ENCODE data around the gene GABRG3.
A peak's percentile ranks its signal among the peaks of the same experiment; 100 is the strongest.

The GABRG3 gene

GRCh38 chr15:27057904-27058645 lies 87.1 kb downstream of the GABRG3 start (continued):
- TF ChIP-seq CSRNP3 (CRISPR knock-in tag; IDR thresholded peaks at IDR 0.05) (no peak), OSR1 (CRISPR knock-in tag; IDR thresholded peaks at IDR 0.05) (no peak), ZNF70 (CRISPR knock-in tag; IDR thresholded peaks at IDR 0.05) (no peak)

GRCh38 chr15:27058939-27059338 lies 88.0 kb downstream of the GABRG3 start:
- TF ChIP-seq ZFP3 (CRISPR knock-in tag; IDR thresholded peaks at IDR 0.05) = no peak
- TF ChIP-seq ESRRG (CRISPR knock-in tag; IDR thresholded peaks at IDR 0.05) = no peak
- no peak for TF ChIP-seq CSDC2 (CRISPR knock-in tag; IDR thresholded peaks at IDR 0.05)
- TF ChIP-seq ZNF565 (CRISPR knock-in tag; conservative IDR thresholded peaks at IDR 0.05; ENCODE audit: low read depth) = no peak
- TF ChIP-seq ZNF8 (CRISPR knock-in tag; IDR thresholded peaks at IDR 0.05) = no peak
- no peak for TF ChIP-seq ZNF70 (CRISPR knock-in tag; IDR thresholded peaks at IDR 0.05)
- TF ChIP-seq ZC3H10 (CRISPR knock-in tag; IDR thresholded peaks at IDR 0.05) = no peak
- no peak for TF ChIP-seq CSRNP3 (CRISPR knock-in tag; IDR thresholded peaks at IDR 0.05)
- TF ChIP-seq PATZ1 (CRISPR knock-in tag; IDR thresholded peaks at IDR 0.05; ENCODE audit: borderline replicate concordance) = no peak
- TF ChIP-seq BACH2 (CRISPR knock-in tag; IDR thresholded peaks at IDR 0.05; ENCODE audit: borderline replicate concordance) = no peak
- TF ChIP-seq TCF4 (CRISPR knock-in tag; IDR thresholded peaks at IDR 0.05; ENCODE audit: borderline replicate concordance) = no peak
- no peak for TF ChIP-seq SNAI2 (CRISPR knock-in tag; IDR thresholded peaks at IDR 0.05)
- no peak for TF ChIP-seq RARB (CRISPR knock-in tag; IDR thresholded peaks at IDR 0.05)
- TF ChIP-seq ZFP30 (CRISPR knock-in tag; IDR thresholded peaks at IDR 0.05) = no peak
- TF ChIP-seq ARNTL (CRISPR knock-in tag; IDR thresholded peaks at IDR 0.05; ENCODE audit: borderline replicate concordance, low read depth) = no peak
- TF ChIP-seq ISL1 (CRISPR knock-in tag; IDR thresholded peaks at IDR 0.05) = no peak
- no peak for TF ChIP-seq CREB5 (CRISPR knock-in tag; IDR thresholded peaks at IDR 0.05; ENCODE audit: low read depth)
- TF ChIP-seq TOX (CRISPR knock-in tag; IDR thresholded peaks at IDR 0.05; ENCODE audit: borderline replicate concordance) = no peak
- no peak for TF ChIP-seq PPARA (CRISPR knock-in tag; IDR thresholded peaks at IDR 0.05; ENCODE audit: borderline replicate concordance)
- TF ChIP-seq OSR1 (CRISPR knock-in tag; IDR thresholded peaks at IDR 0.05) = no peak
- ATAC-seq = no peak

GRCh38 chr15:27059610-27060202 lies 88.7 kb downstream of the GABRG3 start:
- TF ChIP-seq GLIS3 (CRISPR knock-in tag; IDR thresholded peaks at IDR 0.05) (no peak), ZFP30 (CRISPR knock-in tag; IDR thresholded peaks at IDR 0.05) (no peak), RARB (CRISPR knock-in tag; IDR thresholded peaks at IDR 0.05) (no peak), CSDC2 (CRISPR knock-in tag; IDR thresholded peaks at IDR 0.05) (no peak), TCF4 (CRISPR knock-in tag; IDR thresholded peaks at IDR 0.05; ENCODE audit: borderline replicate concordance) (no peak), ARNTL (CRISPR knock-in tag; IDR thresholded peaks at IDR 0.05; ENCODE audit: borderline replicate concordance, low read depth) (no peak), BACH2 (CRISPR knock-in tag; IDR thresholded peaks at IDR 0.05; ENCODE audit: borderline replicate concordance) (no peak), SNAI2 (CRISPR knock-in tag; IDR thresholded peaks at IDR 0.05) (no peak), ESRRG (CRISPR knock-in tag; IDR thresholded peaks at IDR 0.05) (no peak)
- peak; percentile 44; the same call in 1 of the 3 replicates for ATAC-seq

- ATAC-seq = no peak
- TF ChIP-seq ZC3H10 (CRISPR knock-in tag; IDR thresholded peaks at IDR 0.05) = no peak
- TF ChIP-seq POU6F1 (CRISPR knock-in tag; IDR thresholded peaks at IDR 0.05; ENCODE audit: borderline replicate concordance, low read depth) = no peak
- no peak for TF ChIP-seq PATZ1 (CRISPR knock-in tag; IDR thresholded peaks at IDR 0.05; ENCODE audit: borderline replicate concordance)
- no peak for TF ChIP-seq TOX (CRISPR knock-in tag; IDR thresholded peaks at IDR 0.05; ENCODE audit: borderline replicate concordance)
- no peak for TF ChIP-seq GLIS3 (CRISPR knock-in tag; IDR thresholded peaks at IDR 0.05)
- no peak for TF ChIP-seq ESRRG (CRISPR knock-in tag; IDR thresholded peaks at IDR 0.05)
- TF ChIP-seq CSRNP3 (CRISPR knock-in tag; IDR thresholded peaks at IDR 0.05) = no peak
- no peak for TF ChIP-seq PPARA (CRISPR knock-in tag; IDR thresholded peaks at IDR 0.05; ENCODE audit: borderline replicate concordance)
- no peak for TF ChIP-seq ZNF70 (CRISPR knock-in tag; IDR thresholded peaks at IDR 0.05)
- no peak for TF ChIP-seq RARB (CRISPR knock-in tag; IDR thresholded peaks at IDR 0.05)
- TF ChIP-seq ZFP30 (CRISPR knock-in tag; IDR thresholded peaks at IDR 0.05) = no peak
- TF ChIP-seq ISL1 (CRISPR knock-in tag; IDR thresholded peaks at IDR 0.05) = no peak
Observed at GRCh38 chr15:27061739-27062138, 90.8 kb downstream of the GABRG3 start.

All from SK-N-SH treated with all-trans-retinoic acid at 6 μM for 48 hours (cell line).